ENCODE data around the gene GKN1.

Gene GKN1

DNA sequence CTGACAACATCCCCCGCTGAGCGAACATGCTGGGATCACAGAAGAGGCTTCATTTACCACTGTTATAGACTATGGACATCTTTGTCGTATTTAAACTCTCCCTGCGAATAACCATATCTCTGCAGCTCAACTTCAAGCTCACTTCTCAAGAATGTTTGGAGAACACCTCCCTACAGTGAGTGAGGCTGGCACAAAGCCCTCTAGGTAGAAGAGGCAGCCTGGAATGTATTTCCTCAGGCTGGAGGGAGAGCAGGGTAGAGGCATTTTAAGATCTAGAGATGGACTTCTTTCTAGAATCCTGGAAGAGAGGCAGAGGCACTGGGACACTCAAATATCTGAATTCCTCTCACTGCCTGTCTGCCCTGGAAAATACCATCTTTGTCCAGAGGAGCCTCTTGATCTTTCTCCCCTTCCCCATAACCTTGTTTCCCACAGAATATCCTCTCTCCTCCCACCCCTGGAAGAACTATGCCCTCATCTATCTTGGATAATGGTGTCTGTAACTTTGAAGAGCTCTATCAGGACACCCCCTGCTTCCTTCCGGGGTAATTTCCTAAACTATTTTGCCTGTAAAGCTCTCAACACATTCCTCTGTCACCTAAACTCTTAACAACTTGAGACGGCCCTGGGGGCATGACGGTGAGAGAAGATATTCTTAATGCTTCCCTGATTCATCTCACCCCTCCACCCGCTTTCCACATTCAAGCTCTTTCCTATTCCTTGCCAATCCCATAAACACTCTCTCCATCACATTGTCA, 36.2 kb downstream of the GKN1 start:
- DNase-seq, result no peak

DNA sequence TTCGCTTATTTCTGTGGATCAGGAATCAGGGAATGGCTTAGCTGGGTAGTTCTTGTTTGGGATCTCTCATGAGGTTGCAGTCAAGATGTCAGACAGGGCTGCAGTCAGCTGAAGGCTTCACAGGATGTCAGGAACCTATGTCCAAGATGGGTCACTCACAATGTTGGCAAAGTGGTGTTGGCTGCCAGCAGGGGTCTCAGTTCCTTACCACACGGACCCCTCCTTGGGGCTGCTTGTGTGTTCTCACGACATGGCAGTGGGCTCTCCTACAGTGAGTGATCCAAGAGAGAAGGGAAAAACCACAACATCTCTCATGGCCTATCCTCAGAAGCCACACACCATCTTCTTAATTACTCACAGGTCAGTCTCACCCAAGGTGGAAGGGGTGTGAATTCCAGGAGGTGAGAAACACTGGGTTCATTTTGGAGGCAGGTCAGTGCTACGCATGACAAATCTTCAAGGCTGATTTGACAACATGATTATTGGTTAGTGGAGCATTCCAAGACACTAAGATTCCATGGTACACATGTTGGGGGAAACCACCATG, 37.2 kb downstream of the GKN1 start:
- no peak for DNase-seq

GRCh38 chr2:69012310-69013141, 38.1 kb downstream of the GKN1 start:
- DNase-seq, result no peak

- no peak for DNase-seq
Observed at GRCh38 chr2:69013142-69013839, 38.9 kb downstream of the GKN1 start, which contains the start of gene ANTXR1. Gene ANTXR1, plus strand, starts transcription at chr2:69013179. Its CDS starts 321 bp downstream, at chr2:69013500.

- DNase-seq, result no peak
Observed at GRCh38 chr2:69013840-69014821, 39.7 kb downstream of the GKN1 start.

DNA sequence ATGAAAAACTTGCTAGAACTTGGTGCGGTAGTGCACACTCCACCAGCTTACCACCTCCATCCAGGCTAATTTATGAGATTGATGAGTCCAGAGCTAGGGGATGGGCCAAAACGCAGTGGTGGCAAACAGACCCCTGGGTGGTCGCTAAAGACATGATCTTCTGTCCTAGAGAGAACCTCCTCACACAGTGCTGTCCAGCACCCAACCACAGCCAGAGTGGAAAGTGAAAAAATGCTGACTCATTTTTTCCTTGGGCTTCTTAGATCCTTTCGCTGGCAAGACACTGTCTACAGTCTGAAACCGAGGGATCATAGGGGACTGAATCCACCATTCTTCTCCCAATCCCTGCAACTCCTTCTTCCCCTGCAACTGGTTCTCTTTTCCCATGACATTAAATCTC, 42.6 kb downstream of the GKN1 start:
- DNase-seq, result no peak

DNA sequence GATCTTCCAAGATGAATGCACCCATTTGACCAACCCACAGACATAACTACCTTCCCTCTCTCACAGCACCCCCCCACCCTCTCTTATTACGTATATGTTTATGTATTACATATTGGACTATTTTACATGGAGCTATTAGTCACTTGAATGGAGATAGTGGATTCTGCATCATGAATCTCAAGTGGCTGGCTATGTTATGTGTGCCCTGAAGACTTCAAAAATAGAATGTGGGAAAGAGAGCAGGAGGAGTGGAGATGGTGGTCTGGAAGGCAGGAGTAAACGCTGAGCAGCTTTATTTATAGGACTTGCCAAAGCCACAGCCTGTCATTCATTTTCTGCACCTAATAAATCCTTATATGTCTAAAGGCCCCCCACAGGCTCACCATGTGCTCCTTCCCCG, 43.4 kb downstream of the GKN1 start:
- DNase-seq, result no peak

DNA sequence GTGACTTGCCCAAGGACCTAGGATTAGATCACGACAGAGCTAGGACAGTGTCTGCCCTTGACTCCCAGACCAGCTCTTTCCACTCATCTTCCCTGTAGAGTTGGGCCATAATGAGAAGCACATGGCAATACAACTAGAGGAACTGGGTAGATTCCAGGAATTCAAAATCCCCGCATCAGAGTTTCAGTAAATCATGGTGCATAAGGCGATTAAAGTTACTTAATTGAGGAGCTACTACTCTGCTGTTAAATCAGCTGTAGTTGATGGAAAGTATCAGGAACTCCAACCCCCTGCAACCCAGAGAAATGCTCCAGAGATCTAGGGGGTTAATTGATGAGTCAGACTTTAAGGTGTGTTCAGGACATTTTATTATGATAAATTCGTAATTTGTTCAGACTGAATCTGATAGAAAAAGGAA, 44.3 kb downstream of the GKN1 start:
- DNase-seq, result no peak

- DNase-seq, result no peak
Observed at GRCh38 chr2:69020496-69021426, 46.3 kb downstream of the GKN1 start.

GRCh38 chr2:69021727-69022126, 47.3 kb downstream of the GKN1 start:
- no peak for DNase-seq

- DNase-seq, result no peak
Observed at GRCh38 chr2:69022548-69022947, 48.1 kb downstream of the GKN1 start.

DNA sequence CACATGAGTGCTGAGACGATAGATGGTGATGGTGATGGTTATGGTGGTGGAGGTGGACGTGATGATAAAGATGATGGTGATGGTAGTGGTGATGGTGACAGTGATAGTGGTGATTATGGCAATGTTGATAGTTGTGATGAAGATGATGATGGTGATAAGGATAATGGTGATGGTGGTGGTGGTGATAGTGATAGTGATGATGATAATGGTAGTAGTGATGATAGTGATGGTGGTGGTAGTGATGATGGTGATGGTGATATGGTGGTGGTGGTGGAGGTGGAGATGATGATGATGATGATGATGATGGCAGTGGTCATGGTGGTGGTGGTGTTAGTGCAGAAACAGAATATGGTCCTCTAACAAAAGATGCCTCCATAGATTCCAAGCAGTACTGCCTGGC, 48.8 kb downstream of the GKN1 start:
- DNase-seq, result no peak

GRCh38 chr2:69026026-69026425, 51.6 kb downstream of the GKN1 start:
- no peak for DNase-seq

GRCh38 chr2:69026691-69027459, 52.4 kb downstream of the GKN1 start:
- no peak for DNase-seq

Measured in NCI-H2081 treated with DMSO at 0.1 percent for 48 hours (cell line).